Gastroesophageal sphincter (tissue), 3 donors: ENCODE data around the gene HYI.

Experiments
- EP300 ChIP-seq: sonication (generic); formaldehyde crosslinking; IDR thresholded peaks from one replicate; pipeline ENCODE4 v1.6.1; 2017; ENCODE audit warnings: antibody characterized with exemption, mild to moderate bottlenecking
- POLR2A ChIP-seq, 2 donors: fragments of 450-650 bp; IDR thresholded peaks; one replicate each; pipeline ENCODE4 v1.6.1; 2017; ENCODE audit warnings: antibody characterized with exemption in 2 of 2, mild to moderate bottlenecking in 2 of 2, moderate library complexity in 1 of 2
- POLR2AphosphoS5 ChIP-seq: sonication (generic); formaldehyde crosslinking; IDR thresholded peaks from one replicate; pipeline ENCODE4 v1.6.1; 2017; ENCODE audit warnings: antibody characterized with exemption
- TF ChIP-seq, protein P1 (sequence below), 4 experiments: fragments of 200-600 bp in 2 of 4; fragments of 450-650 bp in 2 of 4; sonication (generic) in 1 of 4; IDR thresholded peaks; one replicate each; pipeline ENCODE4 v1.5.1; 2017 to 2019; ENCODE audit warnings: antibody characterized with exemption in 4 of 4, mild to moderate bottlenecking in 2 of 4, moderate library complexity in 2 of 4

DNA sequence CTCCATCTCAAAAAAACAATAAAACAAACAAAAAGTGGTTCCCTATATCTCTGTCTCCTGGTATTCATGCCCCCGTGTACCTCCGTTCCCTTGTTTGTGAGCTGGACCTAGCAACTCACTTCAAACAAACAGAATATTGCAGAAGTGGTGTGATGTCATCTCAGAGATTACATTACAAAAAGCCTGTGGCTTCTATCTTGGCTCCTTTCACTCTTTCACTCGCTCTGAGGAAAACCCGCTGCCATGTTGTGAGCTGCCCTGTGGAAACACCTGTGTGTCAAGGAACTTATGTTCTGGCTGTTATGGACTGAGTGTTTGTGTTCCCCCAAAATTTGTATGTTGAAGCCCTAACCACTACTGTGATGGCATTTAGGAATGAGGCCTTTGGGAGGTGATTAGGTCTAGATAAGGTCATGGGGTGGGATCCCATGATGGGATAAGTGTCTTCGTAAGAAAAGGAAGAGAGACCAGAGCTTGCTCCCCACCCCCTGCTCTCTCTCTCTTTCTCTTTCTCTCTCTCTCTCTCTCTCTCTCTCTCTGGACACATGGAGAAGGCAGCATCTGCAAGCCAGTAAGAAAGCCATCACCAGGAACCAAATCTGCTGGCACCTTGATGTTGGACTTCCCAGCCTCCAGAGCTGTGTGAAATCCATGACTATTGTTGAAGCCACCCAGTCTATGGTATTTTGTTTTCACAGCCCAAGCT lies 7.4 kb upstream of the HYI start:
- TF ChIP-seq, protein P1, sequence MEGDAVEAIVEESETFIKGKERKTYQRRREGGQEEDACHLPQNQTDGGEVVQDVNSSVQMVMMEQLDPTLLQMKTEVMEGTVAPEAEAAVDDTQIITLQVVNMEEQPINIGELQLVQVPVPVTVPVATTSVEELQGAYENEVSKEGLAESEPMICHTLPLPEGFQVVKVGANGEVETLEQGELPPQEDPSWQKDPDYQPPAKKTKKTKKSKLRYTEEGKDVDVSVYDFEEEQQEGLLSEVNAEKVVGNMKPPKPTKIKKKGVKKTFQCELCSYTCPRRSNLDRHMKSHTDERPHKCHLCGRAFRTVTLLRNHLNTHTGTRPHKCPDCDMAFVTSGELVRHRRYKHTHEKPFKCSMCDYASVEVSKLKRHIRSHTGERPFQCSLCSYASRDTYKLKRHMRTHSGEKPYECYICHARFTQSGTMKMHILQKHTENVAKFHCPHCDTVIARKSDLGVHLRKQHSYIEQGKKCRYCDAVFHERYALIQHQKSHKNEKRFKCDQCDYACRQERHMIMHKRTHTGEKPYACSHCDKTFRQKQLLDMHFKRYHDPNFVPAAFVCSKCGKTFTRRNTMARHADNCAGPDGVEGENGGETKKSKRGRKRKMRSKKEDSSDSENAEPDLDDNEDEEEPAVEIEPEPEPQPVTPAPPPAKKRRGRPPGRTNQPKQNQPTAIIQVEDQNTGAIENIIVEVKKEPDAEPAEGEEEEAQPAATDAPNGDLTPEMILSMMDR (IDR thresholded peaks at IDR 0.05), result no peak
- TF ChIP-seq POLR2A (IDR thresholded peaks at IDR 0.05) (no peak), EP300 (no peak), POLR2AphosphoS5 (no peak)
